Suprapubic skin (tissue), 3 donors: ENCODE results near the gene PRKACA.

ENCODE experiments used
- EP300 ChIP-seq: sonication (generic); formaldehyde crosslinking; IDR thresholded peaks from one replicate; pipeline ENCODE4 v1.6.1; 2017; ENCODE audit warnings: antibody characterized with exemption
- POLR2A ChIP-seq, 2 donors: fragments of 450-650 bp; IDR thresholded peaks; one replicate each; pipeline ENCODE4 v1.6.1; 2017; ENCODE audit warnings: antibody characterized with exemption in 2 of 2, mild to moderate bottlenecking in 2 of 2, moderate library complexity in 2 of 2
- TF ChIP-seq, protein P1 (sequence below), 2 donors: fragments of 200-600 bp in 1 of 2; fragments of 450-650 bp in 1 of 2; sonication (generic) in 1 of 2; IDR thresholded peaks; one replicate each; pipeline ENCODE4 v1.5.1; 2016 to 2019; ENCODE audit warnings: antibody characterized with exemption in 2 of 2, mild to moderate bottlenecking in 1 of 2, moderate library complexity in 1 of 2

DNA sequence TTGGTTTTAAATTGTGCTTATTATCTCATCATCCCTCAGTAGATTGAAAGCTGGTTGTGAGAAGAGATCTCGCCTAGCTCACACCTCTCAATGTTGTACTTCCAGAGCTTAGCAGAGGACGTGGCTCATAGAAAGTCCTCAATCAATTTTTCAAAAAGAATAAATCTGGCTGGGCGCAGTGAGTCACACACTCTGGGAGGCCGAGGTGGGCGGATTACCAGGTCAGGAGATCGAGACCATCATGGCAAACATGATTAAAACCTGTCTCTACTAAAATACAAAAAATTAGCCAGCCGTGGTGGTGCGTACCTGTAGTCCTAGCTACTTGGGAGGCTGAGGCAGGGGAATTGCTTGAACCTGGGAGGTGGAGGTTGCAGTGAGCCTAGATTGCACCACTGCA lies 23.5 kb upstream of the PRKACA start:
- TF ChIP-seq, protein P1, sequence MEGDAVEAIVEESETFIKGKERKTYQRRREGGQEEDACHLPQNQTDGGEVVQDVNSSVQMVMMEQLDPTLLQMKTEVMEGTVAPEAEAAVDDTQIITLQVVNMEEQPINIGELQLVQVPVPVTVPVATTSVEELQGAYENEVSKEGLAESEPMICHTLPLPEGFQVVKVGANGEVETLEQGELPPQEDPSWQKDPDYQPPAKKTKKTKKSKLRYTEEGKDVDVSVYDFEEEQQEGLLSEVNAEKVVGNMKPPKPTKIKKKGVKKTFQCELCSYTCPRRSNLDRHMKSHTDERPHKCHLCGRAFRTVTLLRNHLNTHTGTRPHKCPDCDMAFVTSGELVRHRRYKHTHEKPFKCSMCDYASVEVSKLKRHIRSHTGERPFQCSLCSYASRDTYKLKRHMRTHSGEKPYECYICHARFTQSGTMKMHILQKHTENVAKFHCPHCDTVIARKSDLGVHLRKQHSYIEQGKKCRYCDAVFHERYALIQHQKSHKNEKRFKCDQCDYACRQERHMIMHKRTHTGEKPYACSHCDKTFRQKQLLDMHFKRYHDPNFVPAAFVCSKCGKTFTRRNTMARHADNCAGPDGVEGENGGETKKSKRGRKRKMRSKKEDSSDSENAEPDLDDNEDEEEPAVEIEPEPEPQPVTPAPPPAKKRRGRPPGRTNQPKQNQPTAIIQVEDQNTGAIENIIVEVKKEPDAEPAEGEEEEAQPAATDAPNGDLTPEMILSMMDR (IDR thresholded peaks at IDR 0.05), result no peak
- no peak for TF ChIP-seq POLR2A (IDR thresholded peaks at IDR 0.05)
- no peak for TF ChIP-seq EP300
